Kidney capillary endothelial cell (primary cell): ENCODE results near the gene PLA2G4D.

Experiments used
- DNase-seq: peaks from one replicate; pipeline ENCODE4 v3.0.0-alpha.2; 2018; ENCODE audit warnings: low spot score

PLA2G4D gene

GRCh38 chr15:42048821-42049200 is 45.6 kb downstream of the PLA2G4D start:
- DNase-seq: no peak

GRCh38 chr15:42048080-42048820 is 46.1 kb downstream of the PLA2G4D start:
- no peak for DNase-seq

- DNase-seq: no peak
Observed at GRCh38 chr15:42046597-42046996, 47.8 kb downstream of the PLA2G4D start.

- no peak for DNase-seq
Observed at GRCh38 chr15:42045211-42045615, 49.1 kb downstream of the PLA2G4D start.

- no peak for DNase-seq
Observed at GRCh38 chr15:42042602-42043400, 51.6 kb downstream of the PLA2G4D start.

GRCh38 chr15:42038401-42038800 is 56.0 kb downstream of the PLA2G4D start:
- no peak for DNase-seq

GRCh38 chr15:42037656-42038055 is 56.7 kb downstream of the PLA2G4D start:
- no peak for DNase-seq

- no peak for DNase-seq
Observed at GRCh38 chr15:42036966-42037365, 57.4 kb downstream of the PLA2G4D start.

- DNase-seq: no peak
Observed at GRCh38 chr15:42036112-42036905, 58.1 kb downstream of the PLA2G4D start.

GRCh38 chr15:42035435-42035761 is 59.0 kb downstream of the PLA2G4D start:
- no peak for DNase-seq

- no peak for DNase-seq
Observed at GRCh38 chr15:42034628-42035434, 59.5 kb downstream of the PLA2G4D start.

GRCh38 chr15:42033214-42033873 is 61.0 kb downstream of the PLA2G4D start:
- no peak for DNase-seq

- no peak for DNase-seq
Observed at GRCh38 chr15:42032376-42033213, 61.8 kb downstream of the PLA2G4D start.

- no peak for DNase-seq
Observed at GRCh38 chr15:42031198-42031915, 63.0 kb downstream of the PLA2G4D start.

- DNase-seq: no peak
Observed at GRCh38 chr15:42027521-42027920, 66.8 kb downstream of the PLA2G4D start.

GRCh38 chr15:42024303-42024702 is 70.1 kb downstream of the PLA2G4D start:
- no peak for DNase-seq

GRCh38 chr15:42021593-42021992 is 72.8 kb downstream of the PLA2G4D start:
- no peak for DNase-seq

GRCh38 chr15:42020713-42021273 is 73.6 kb downstream of the PLA2G4D start, which contains the start of gene PLA2G4E:
Gene PLA2G4E (minus strand): TSS chr15:42021042. CDS start chr15:42021030, 12 bp downstream.
- no peak for DNase-seq
